Bronchial epithelial cell (primary cell): ENCODE data around the gene TEKT5. TPM values are rescaled to one million over a fixed set of nuclear protein-coding genes. Genes with fewer than 3 reads are reported as not detected.

ENCODE experiments used
- DNase-seq: peaks from one replicate; pipeline ENCODE4 v3.0.0-alpha.2; 2010; ENCODE audit warnings: low read depth
- FAIRE-seq: peaks from 2 replicates; lab custom pipeline; 2011; peaks lifted over from hg19 to GRCh38; lab: Jason Lieb, UNC
- H3K27me3 ChIP-seq: 2 replicates; pipeline ENCODE4 v1.5.1; 2011; ENCODE audit warnings: low read length; ENCODE audit not compliant: control insufficient read depth, insufficient read depth
- H3K36me3 ChIP-seq: 2 replicates; pipeline ENCODE4 v1.5.1; 2011; ENCODE audit warnings: low read length; ENCODE audit not compliant: control insufficient read depth, insufficient read depth
- H3K4me3 ChIP-seq: 2 replicates; pipeline ENCODE4 v1.5.1; 2011; ENCODE audit warnings: mild to moderate bottlenecking, low read depth, low read length, control low read depth
- CTCF ChIP-seq: IDR thresholded peaks from 2 replicates; pipeline ENCODE4 v1.5.1; 2011; ENCODE audit warnings: mild to moderate bottlenecking, moderate library complexity, low read length, control low read depth, inconsistent platforms; ENCODE audit not compliant: insufficient read depth, severe bottlenecking
- total RNA-seq: library from RNA; depleted of rRNA; stranded (reverse); fragments of >200 nt; gene quantifications from 2 replicates; pipeline ENCODE4 v1.2.1, GENCODE V29; 2014

Gene TEKT5
- total RNA-seq, 1 donor from 2014 or later: 0.53 TPM

- FAIRE-seq (no peak), DNase-seq (no peak)
- H3K36me3 ChIP-seq: no peaks in the 10 kb centered on the region
- no peak overlapping the region for H3K4me3 ChIP-seq
- no peak for TF ChIP-seq CTCF
- no peaks in the 10 kb centered on the region for H3K27me3 ChIP-seq
Observed at GRCh38 chr16:10646581-10647263, 48.0 kb downstream of the TEKT5 start.

- H3K36me3 ChIP-seq: no peaks in the 10 kb centered on the region
- TF ChIP-seq CTCF: no peak
- no peaks in the 10 kb centered on the region for H3K27me3 ChIP-seq
- FAIRE-seq (no peak), DNase-seq (no peak)
- no peak overlapping the region for H3K4me3 ChIP-seq
Observed at GRCh38 chr16:10646228-10646580, 48.5 kb downstream of the TEKT5 start.

GRCh38 chr16:10644092-10644491, 50.6 kb downstream of the TEKT5 start:
- Histone ChIP-seq H3K27me3 (no peaks in the 10 kb centered on the region), H3K4me3 (no peak overlapping the region), H3K36me3 (no peaks in the 10 kb centered on the region)
- DNase-seq (no peak), FAIRE-seq (no peak)
- no peak for TF ChIP-seq CTCF

- Histone ChIP-seq H3K4me3 (no peak overlapping the region), H3K36me3 (no peaks in the 10 kb centered on the region), H3K27me3 (no peaks in the 10 kb centered on the region)
- FAIRE-seq: no peak
- no peak for DNase-seq
- no peak for TF ChIP-seq CTCF
Observed at GRCh38 chr16:10642964-10643363, 51.8 kb downstream of the TEKT5 start.

- Histone ChIP-seq H3K36me3 (no peaks in the 10 kb centered on the region), H3K4me3 (no peak overlapping the region), H3K27me3 (no peaks in the 10 kb centered on the region)
- no peak for TF ChIP-seq CTCF
- FAIRE-seq (no peak), DNase-seq (no peak)
Observed at GRCh38 chr16:10641953-10642949, 52.5 kb downstream of the TEKT5 start.
